Measurements from ENCODE around the gene RPRD1A. TPM values are rescaled to one million over a fixed set of nuclear protein-coding genes. Genes with fewer than 3 reads are reported as not detected.
A peak's percentile ranks its signal among the peaks of the same experiment; 100 is the strongest.
"Not testable (repeated sequence)": the region's sequence is repeated elsewhere in the genome, so short reads cannot be mapped to it uniquely, and the experiment has no call there.

Gene RPRD1A, protein sequence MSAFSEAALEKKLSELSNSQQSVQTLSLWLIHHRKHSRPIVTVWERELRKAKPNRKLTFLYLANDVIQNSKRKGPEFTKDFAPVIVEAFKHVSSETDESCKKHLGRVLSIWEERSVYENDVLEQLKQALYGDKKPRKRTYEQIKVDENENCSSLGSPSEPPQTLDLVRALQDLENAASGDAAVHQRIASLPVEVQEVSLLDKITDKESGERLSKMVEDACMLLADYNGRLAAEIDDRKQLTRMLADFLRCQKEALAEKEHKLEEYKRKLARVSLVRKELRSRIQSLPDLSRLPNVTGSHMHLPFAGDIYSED
- total RNA-seq = 100 to 1,000 TPM in 1 of 2 donors, 10 to 100 TPM in 1; 98.6 to 104 TPM
- polyA plus RNA-seq (ENCODE audit: insufficient read depth, low read depth, low replicate concordance) = 73.4 TPM
- long read RNA-seq, donor 1, full-length matches to known transcripts = 27 of 44 reads
- long read RNA-seq, donor 1, partial matches to known transcripts = 17 of 44 reads
- long read RNA-seq, donor 1, other reads (novel, unspliced or antisense) = 0 of 44 reads
- long read RNA-seq, donor 2, full-length matches to known transcripts = 20 of 25 reads
- long read RNA-seq, donor 2, partial matches to known transcripts = 5 of 25 reads
- long read RNA-seq, donor 2, other reads (novel, unspliced or antisense) = 0 of 25 reads

DNA sequence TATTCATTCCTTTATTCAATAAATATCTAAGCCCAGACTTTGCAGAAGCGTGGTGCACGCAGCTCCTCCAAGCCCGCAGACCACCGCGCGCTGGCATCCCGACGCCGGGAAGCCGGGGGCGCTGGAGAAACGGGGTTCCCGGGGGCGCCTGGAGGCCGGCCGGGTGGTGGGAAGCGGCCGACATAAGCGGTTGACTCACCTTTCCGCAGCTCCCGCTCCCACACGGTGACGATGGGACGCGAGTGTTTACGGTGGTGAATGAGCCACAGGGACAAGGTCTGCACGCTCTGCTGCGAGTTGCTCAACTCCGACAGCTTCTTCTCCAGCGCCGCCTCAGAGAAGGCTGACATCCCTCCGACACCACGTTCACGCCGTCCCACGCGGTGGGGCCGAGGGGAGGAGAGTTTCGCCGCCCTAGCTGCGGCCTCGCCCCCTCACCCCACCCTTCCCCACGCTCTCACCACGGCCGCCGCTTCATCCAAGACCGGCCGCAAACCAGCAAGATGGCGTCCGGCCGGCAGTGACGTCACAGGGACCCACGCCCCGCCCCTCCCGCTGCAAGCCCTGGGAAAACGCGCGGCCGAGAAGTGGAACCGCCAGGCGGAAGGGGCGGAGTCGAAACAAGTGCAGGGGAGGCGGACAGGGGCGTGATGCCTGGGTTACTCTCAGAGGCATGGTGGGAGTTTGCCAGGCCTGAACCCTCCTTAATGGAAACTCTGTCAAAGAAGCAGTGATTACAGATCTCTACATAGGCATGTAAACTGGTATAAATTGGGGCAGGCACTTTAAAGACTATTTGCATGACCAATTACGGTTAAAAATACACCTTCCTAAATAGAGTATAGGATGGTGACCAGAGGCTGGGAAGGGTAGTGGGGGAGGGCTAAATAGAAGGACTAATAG, at the start of gene RPRD1A:
RPRD1A (minus strand) TSS at position 505 of the 903 bp plus-strand sequence; CDS start at position 350, 155 bp downstream.
- Histone ChIP-seq H3K27ac (peak within 1 kb of the TSS; percentile 94 to 95), H3K27me3 (no peaks in the 10 kb centered on the region), H3K36me3 (ENCODE audit: low read depth, missing control alignments) (no peaks in the 10 kb centered on the region), H3K4me1 (peaks cover 13% of the 10 kb centered on the region), H3K4me3 (peak within 1 kb of the TSS; percentile 78 to 91), H3K9me3 (no peaks in the 10 kb centered on the region)
- 0 to 1% methylated on average over 37 to 66 of the region's 66 CpGs for WGBS, 2 donors
- DNase-seq = peak; percentile 99
- TF ChIP-seq POLR2A (IDR thresholded peaks at IDR 0.05) (no peak), CTCF (IDR thresholded peaks at IDR 0.05) (peak in 1 of 3 experiments; percentile 17)
- intact Hi-C loops (cut with DNase I; ENCODE audit: low total_unique reads) = no loop called here

DNA sequence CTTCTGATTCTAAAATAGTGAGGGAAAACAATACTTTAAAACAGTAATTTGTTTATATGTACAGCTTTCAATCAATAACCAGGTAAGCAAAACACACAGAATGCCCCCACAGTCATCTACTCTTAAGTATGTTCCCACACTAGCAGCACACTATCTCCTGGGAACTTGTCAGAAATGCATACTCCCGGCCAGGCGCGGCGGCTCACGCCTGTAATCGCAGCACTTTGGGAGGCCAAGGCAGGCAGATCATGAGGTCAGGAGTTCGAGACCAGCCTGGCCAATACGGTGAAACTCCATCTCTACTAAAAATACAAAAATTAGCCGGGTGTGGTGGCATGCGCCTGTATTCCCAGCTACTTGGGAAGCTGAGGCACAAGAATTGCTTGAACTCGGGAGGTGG, 49.4 kb upstream of the RPRD1A start:
- H3K9me3 ChIP-seq; H3K27ac ChIP-seq; H3K27me3 ChIP-seq; H3K36me3 ChIP-seq (ENCODE audit: low read depth, missing control alignments); intact Hi-C loops (cut with DNase I; ENCODE audit: low total_unique reads); DNase-seq; H3K4me3 ChIP-seq; H3K4me1 ChIP-seq: not testable (repeated sequence)
- 93 to 96% methylated on average over 11 of the region's 11 CpGs for WGBS, 2 donors

DNA sequence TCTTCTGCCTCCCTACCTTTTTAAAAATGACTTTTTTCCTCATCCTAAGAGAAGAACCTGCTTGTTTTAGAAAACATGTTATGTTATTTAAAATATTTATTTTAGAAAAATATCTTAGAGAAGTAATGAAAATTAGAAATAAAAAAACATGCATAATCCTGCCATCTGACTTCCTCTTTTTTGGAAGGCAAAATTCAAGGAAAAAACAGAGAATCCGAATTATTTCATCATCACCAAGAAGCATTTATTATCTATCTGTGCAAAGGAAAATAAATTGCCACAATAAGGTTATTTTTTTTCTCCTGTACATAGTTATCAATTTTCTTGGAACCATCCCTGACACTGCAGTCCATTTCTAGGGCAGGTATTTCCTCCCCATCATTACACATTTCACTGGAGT, 47.4 kb upstream of the RPRD1A start:
- 86 to 91% methylated on average over 1 of the region's 1 CpG for WGBS, 2 donors
- Histone ChIP-seq H3K4me1 (no peaks in the 10 kb centered on the region), H3K27ac (no peak overlapping the region), H3K4me3 (no peak overlapping the region), H3K9me3 (no peaks in the 10 kb centered on the region), H3K36me3 (ENCODE audit: low read depth, missing control alignments) (no peaks in the 10 kb centered on the region), H3K27me3 (no peaks in the 10 kb centered on the region)
- no peak for DNase-seq
- TF ChIP-seq CTCF (IDR thresholded peaks at IDR 0.05) (no peak), POLR2A (IDR thresholded peaks at IDR 0.05) (no peak)
- intact Hi-C loops (cut with DNase I; ENCODE audit: low total_unique reads) = no loop called here

DNA sequence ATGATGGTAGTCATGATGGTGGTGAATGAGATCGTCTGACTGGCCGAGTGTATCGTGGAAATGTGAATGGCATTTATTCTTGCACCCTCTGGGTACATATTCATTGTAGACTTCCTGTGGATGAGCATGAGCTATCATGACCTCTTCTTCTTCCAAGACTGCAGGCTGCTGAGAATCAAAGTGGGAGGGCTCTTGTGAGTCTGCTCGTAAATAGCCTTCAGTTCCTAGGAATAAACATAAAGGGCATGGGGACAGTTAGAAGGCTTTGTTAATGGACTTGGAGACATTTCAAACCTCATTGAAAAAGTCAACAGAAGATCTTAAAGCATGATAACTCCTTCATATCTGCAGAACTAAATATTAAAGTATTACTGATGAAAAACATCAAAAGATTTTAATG, 46.9 kb upstream of the RPRD1A start:
- no peak for TF ChIP-seq CTCF (IDR thresholded peaks at IDR 0.05)
- no peak for TF ChIP-seq POLR2A (IDR thresholded peaks at IDR 0.05)
- Histone ChIP-seq H3K27me3 (no peaks in the 10 kb centered on the region), H3K9me3 (no peaks in the 10 kb centered on the region), H3K4me1 (no peaks in the 10 kb centered on the region), H3K27ac (no peak overlapping the region), H3K36me3 (ENCODE audit: low read depth, missing control alignments) (no peaks in the 10 kb centered on the region), H3K4me3 (no peak overlapping the region)
- WGBS, 2 donors = 91 to 93% methylated on average over 4 of the region's 4 CpGs
- DNase-seq = no peak
- intact Hi-C loops (cut with DNase I; ENCODE audit: low total_unique reads) = no loop called here

GRCh38 chr18:36112302-36112701, 44.9 kb upstream of the RPRD1A start:
- H3K4me3 ChIP-seq = no peak overlapping the region
- H3K9me3 ChIP-seq = no peaks in the 10 kb centered on the region
- DNase-seq = no peak
- no peaks in the 10 kb centered on the region for H3K36me3 ChIP-seq (ENCODE audit: low read depth, missing control alignments)
- TF ChIP-seq CTCF (IDR thresholded peaks at IDR 0.05) (no peak), POLR2A (IDR thresholded peaks at IDR 0.05) (no peak)
- intact Hi-C loops (cut with DNase I; ENCODE audit: low total_unique reads) = no loop called here
- H3K4me1 ChIP-seq = no peaks in the 10 kb centered on the region
- H3K27me3 ChIP-seq = no peaks in the 10 kb centered on the region
- no peak overlapping the region for H3K27ac ChIP-seq

All from testis (tissue), 5 donors.